Prostate gland (tissue), 2 donors: ENCODE measurements around the gene HOXA1.

Experiments
- POLR2A ChIP-seq: fragments of 450-650 bp; IDR thresholded peaks from one replicate; pipeline ENCODE4 v1.6.1; 2016; ENCODE audit warnings: antibody characterized with exemption, mild to moderate bottlenecking
- TF ChIP-seq, protein P1 (sequence below), 4 experiments: fragments of 200-600 bp in 2 of 4; fragments of 450-650 bp in 2 of 4; sonication (generic) in 2 of 4; IDR thresholded peaks; 1 replicate in 3 of 4; 2 replicates in 1 of 4; pipeline ENCODE4 v1.5.1; 2016 to 2019; ENCODE audit warnings: antibody characterized with exemption in 4 of 4, mild to moderate bottlenecking in 2 of 4, moderate library complexity in 2 of 4

DNA sequence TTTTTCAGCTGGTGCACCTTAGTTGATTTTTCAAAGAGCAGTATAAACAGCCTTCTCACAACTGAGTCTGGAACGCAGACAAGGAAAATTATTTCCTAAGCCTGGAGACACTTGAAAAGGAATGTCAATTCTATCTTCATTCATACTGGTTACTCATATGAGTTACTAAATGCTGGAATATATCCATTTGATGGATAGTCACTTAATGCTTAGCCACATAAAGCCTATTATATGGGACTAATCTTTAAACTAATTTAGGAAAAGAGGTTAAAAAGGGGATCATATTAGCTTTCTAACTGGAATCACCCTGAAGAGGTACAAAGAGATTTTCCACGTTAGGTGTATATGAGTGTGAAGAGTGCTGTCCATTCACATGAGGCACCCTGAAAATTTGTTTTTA is 36.4 kb upstream of the HOXA1 start:
- TF ChIP-seq, protein P1, sequence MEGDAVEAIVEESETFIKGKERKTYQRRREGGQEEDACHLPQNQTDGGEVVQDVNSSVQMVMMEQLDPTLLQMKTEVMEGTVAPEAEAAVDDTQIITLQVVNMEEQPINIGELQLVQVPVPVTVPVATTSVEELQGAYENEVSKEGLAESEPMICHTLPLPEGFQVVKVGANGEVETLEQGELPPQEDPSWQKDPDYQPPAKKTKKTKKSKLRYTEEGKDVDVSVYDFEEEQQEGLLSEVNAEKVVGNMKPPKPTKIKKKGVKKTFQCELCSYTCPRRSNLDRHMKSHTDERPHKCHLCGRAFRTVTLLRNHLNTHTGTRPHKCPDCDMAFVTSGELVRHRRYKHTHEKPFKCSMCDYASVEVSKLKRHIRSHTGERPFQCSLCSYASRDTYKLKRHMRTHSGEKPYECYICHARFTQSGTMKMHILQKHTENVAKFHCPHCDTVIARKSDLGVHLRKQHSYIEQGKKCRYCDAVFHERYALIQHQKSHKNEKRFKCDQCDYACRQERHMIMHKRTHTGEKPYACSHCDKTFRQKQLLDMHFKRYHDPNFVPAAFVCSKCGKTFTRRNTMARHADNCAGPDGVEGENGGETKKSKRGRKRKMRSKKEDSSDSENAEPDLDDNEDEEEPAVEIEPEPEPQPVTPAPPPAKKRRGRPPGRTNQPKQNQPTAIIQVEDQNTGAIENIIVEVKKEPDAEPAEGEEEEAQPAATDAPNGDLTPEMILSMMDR (IDR thresholded peaks at IDR 0.05), result no peak
- TF ChIP-seq POLR2A, result no peak
